Measurements from ENCODE around the gene CLIC2.

The CLIC2 gene

GRCh38 chrX:155262970-155263754 is 71.3 kb downstream of the CLIC2 start:
- no peak for DNase-seq

GRCh38 chrX:155259752-155260151 is 74.7 kb downstream of the CLIC2 start:
- DNase-seq: no peak

GRCh38 chrX:155251391-155251790 is 83.0 kb downstream of the CLIC2 start:
- DNase-seq: no peak

GRCh38 chrX:155247497-155247896 is 86.9 kb downstream of the CLIC2 start:
- no peak for DNase-seq

GRCh38 chrX:155246748-155247147 is 87.7 kb downstream of the CLIC2 start:
- no peak for DNase-seq

GRCh38 chrX:155242300-155242699 is 92.1 kb downstream of the CLIC2 start:
- no peak for DNase-seq

- no peak for DNase-seq
These were observed 96.7 kb downstream of the CLIC2 start for GRCh38 chrX:155237719-155238118.

GRCh38 chrX:155235891-155236290 is 98.5 kb downstream of the CLIC2 start:
- no peak for DNase-seq

- DNase-seq: no peak
These were observed 103.3 kb downstream of the CLIC2 start for GRCh38 chrX:155231163-155231562.

Data from NCI-H1105 treated with DMSO at 0.1 percent for 48 hours (cell line).